ENCODE measurements around the gene CASP8. TPM values are rescaled to one million over a fixed set of nuclear protein-coding genes. Genes with fewer than 3 reads are reported as not detected.
"Not testable (repeated sequence)": the region's sequence is repeated elsewhere in the genome, so short reads cannot be mapped to it uniquely, and the experiment has no call there.

Gene CASP8
- total and polyA plus RNA-seq, 5 donors from 2014 or later, result 63.8 to 254 (median 96.1) TPM

GRCh38 chr2:201235860-201236811 lies 24.2 kb upstream of the CASP8 start:
- Histone ChIP-seq H3K27ac (ENCODE audit: insufficient read depth, low read length, poor library complexity, severe bottlenecking) (peak overlapping the region; percentile 85), H3K4me1 (ENCODE audit: control insufficient read depth, insufficient read depth, low read length, poor library complexity, severe bottlenecking) (peaks cover 59% of the 10 kb centered on the region)

DNA sequence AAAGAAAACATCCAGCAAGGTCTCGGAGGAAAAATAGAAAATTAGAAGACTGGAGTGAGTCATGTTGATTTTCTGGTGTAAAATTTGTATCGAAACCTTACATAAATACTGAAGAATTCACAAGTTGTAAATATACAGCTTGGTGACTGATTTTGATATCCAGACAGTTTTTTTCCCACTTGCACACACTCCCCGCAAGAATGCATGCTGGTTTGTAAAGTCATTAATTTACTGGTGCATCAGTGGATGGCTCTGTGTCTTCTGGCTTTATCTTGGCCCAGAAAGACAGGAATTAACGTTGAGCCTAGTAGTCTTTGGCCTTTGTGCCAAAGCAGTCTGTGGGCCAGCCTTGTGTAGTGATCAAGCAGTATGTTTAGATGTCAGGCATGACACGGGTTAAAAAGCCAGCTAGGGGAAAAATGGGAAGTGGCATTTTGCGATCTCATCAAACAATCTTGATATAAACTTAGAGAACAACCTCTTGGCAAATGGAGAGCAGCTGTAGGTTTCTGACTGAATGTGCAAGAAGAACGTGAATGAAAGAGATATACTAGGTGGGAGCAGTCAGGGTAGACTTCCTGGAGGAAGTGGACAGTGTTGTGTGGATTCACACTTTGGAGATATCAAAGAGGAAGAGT lies 22.7 kb upstream of the CASP8 start:
- no peaks in the 10 kb centered on the region for H3K27me3 Mint-ChIP-seq
- peak overlapping the region; percentile 87 to 98 (median 98) for H3K27ac Mint-ChIP-seq
- peaks cover 0 to 1% (median 0%) of the 10 kb centered on the region in 7 donors for H3K9me3 Mint-ChIP-seq
- H3K36me3 ChIP-seq (ENCODE audit: control insufficient read depth, insufficient read depth, low read length), result peaks cover 24% of the 10 kb centered on the region
- H3K4me3 Mint-ChIP-seq, result peak overlapping the region in 3 of 4 donors; percentile 37 to 97 (median 38)
- H3K27ac ChIP-seq (ENCODE audit: insufficient read depth, low read length, poor library complexity, severe bottlenecking), result no peak overlapping the region
- no peak for ATAC-seq (ENCODE audit: low read depth in 2 of 2)
- no peaks in the 10 kb centered on the region for H3K9me3 ChIP-seq (ENCODE audit: control insufficient read depth in 2 of 2, low read length in 2 of 2)
- H3K4me1 ChIP-seq (ENCODE audit: control insufficient read depth, insufficient read depth, low read length, poor library complexity, severe bottlenecking), result peaks cover 49% of the 10 kb centered on the region
- peaks cover 36 to 67% (median 43%) of the 10 kb centered on the region in 4 donors for H3K4me1 Mint-ChIP-seq
- H3K27me3 ChIP-seq (ENCODE audit: control insufficient read depth, insufficient read depth, low read length), result no peaks in the 10 kb centered on the region
- DNase-seq, result no peak
- H3K4me3 ChIP-seq (ENCODE audit: low read depth, low read length), result peak overlapping the region; percentile 20
- H3K36me3 Mint-ChIP-seq, result peaks cover 44% of the 10 kb centered on the region

More at GRCh38 chr2:201235860-201236811, 24.2 kb upstream of the CASP8 start:
- ATAC-seq (ENCODE audit: low read depth in 2 of 2), result peak in 1 of 2 donors; percentile 3
- peak overlapping the region; percentile 99 for H3K4me3 ChIP-seq (ENCODE audit: low read depth, low read length)
- H3K27ac Mint-ChIP-seq, result peak overlapping the region; percentile 94 to 98 (median 98)
- peak overlapping the region; percentile 97 to 98 (median 98) for H3K4me3 Mint-ChIP-seq
- H3K36me3 ChIP-seq (ENCODE audit: control insufficient read depth, insufficient read depth, low read length), result peaks cover 21% of the 10 kb centered on the region
- no peaks in the 10 kb centered on the region for H3K27me3 ChIP-seq (ENCODE audit: control insufficient read depth, insufficient read depth, low read length)
- H3K4me1 Mint-ChIP-seq, result peaks cover 37 to 66% (median 44%) of the 10 kb centered on the region in 4 donors
- peaks cover 33% of the 10 kb centered on the region for H3K36me3 Mint-ChIP-seq
- DNase-seq, result peak; percentile 35 to 81 (median 75)
- no peaks in the 10 kb centered on the region for H3K9me3 Mint-ChIP-seq
- no peaks in the 10 kb centered on the region for H3K9me3 ChIP-seq (ENCODE audit: control insufficient read depth in 2 of 2, low read length in 2 of 2)
- no peaks in the 10 kb centered on the region for H3K27me3 Mint-ChIP-seq

GRCh38 chr2:201239167-201239935 lies 21.0 kb upstream of the CASP8 start:
- not testable (repeated sequence) for DNase-seq; H3K27me3 Mint-ChIP-seq; ATAC-seq (ENCODE audit: low read depth in 2 of 2); H3K27ac ChIP-seq (ENCODE audit: insufficient read depth, low read length, poor library complexity, severe bottlenecking); H3K9me3 Mint-ChIP-seq; H3K27me3 ChIP-seq (ENCODE audit: control insufficient read depth, insufficient read depth, low read length); H3K9me3 ChIP-seq (ENCODE audit: control insufficient read depth in 2 of 2, low read length in 2 of 2); H3K4me3 ChIP-seq (ENCODE audit: low read depth, low read length)
- Mint-ChIP-seq H3K36me3 (peaks cover 44% of the 10 kb centered on the region), H3K4me1 (peaks cover 40 to 76% (median 53%) of the 10 kb centered on the region in 4 donors), H3K27ac (peak overlapping the region; percentile 34 to 72 (median 55)), H3K4me3 (peak overlapping the region in 2 of 4 donors; percentile 48 to 61)
- Histone ChIP-seq H3K36me3 (ENCODE audit: control insufficient read depth, insufficient read depth, low read length) (peaks cover 24% of the 10 kb centered on the region), H3K4me1 (ENCODE audit: control insufficient read depth, insufficient read depth, low read length, poor library complexity, severe bottlenecking) (peaks cover 42% of the 10 kb centered on the region)

GRCh38 chr2:201242571-201243277 lies 17.6 kb upstream of the CASP8 start:
- Histone ChIP-seq H3K4me3 (ENCODE audit: low read depth, low read length) (peak overlapping the region; percentile 20), H3K27ac (ENCODE audit: insufficient read depth, low read length, poor library complexity, severe bottlenecking) (no peak overlapping the region), H3K27me3 (ENCODE audit: control insufficient read depth, insufficient read depth, low read length) (no peaks in the 10 kb centered on the region), H3K4me1 (ENCODE audit: control insufficient read depth, insufficient read depth, low read length, poor library complexity, severe bottlenecking) (peaks cover 11% of the 10 kb centered on the region), H3K36me3 (ENCODE audit: control insufficient read depth, insufficient read depth, low read length) (peaks cover 19% of the 10 kb centered on the region), H3K9me3 (ENCODE audit: control insufficient read depth in 2 of 2, low read length in 2 of 2) (no peaks in the 10 kb centered on the region)
- no peak for DNase-seq
- Mint-ChIP-seq H3K4me1 (peaks cover 31 to 79% (median 53%) of the 10 kb centered on the region in 4 donors), H3K36me3 (peaks cover 43% of the 10 kb centered on the region), H3K27me3 (no peaks in the 10 kb centered on the region), H3K9me3 (peaks cover 0 to 1% (median 0%) of the 10 kb centered on the region in 7 donors), H3K27ac (peak overlapping the region in 2 of 3 donors; percentile 17 to 35), H3K4me3 (no peak overlapping the region)
- no peak for ATAC-seq (ENCODE audit: low read depth in 2 of 2)

GRCh38 chr2:201244829-201245228 lies 15.5 kb upstream of the CASP8 start:
- ATAC-seq (ENCODE audit: low read depth in 2 of 2), result no peak
- peaks cover 0 to 1% (median 0%) of the 10 kb centered on the region in 7 donors for H3K9me3 Mint-ChIP-seq
- H3K36me3 ChIP-seq (ENCODE audit: control insufficient read depth, insufficient read depth, low read length), result peaks cover 14% of the 10 kb centered on the region
- H3K4me1 Mint-ChIP-seq, result peaks cover 42 to 90% (median 61%) of the 10 kb centered on the region in 4 donors
- H3K27ac Mint-ChIP-seq, result peak overlapping the region in 2 of 3 donors; percentile 35 to 83
- H3K4me3 Mint-ChIP-seq, result no peak overlapping the region
- H3K27me3 ChIP-seq (ENCODE audit: control insufficient read depth, insufficient read depth, low read length), result no peaks in the 10 kb centered on the region
- no peaks in the 10 kb centered on the region for H3K9me3 ChIP-seq (ENCODE audit: control insufficient read depth in 2 of 2, low read length in 2 of 2)
- H3K27ac ChIP-seq (ENCODE audit: insufficient read depth, low read length, poor library complexity, severe bottlenecking), result no peak overlapping the region
- no peak for DNase-seq
- peaks cover 13% of the 10 kb centered on the region for H3K4me1 ChIP-seq (ENCODE audit: control insufficient read depth, insufficient read depth, low read length, poor library complexity, severe bottlenecking)
- no peak overlapping the region for H3K4me3 ChIP-seq (ENCODE audit: low read depth, low read length)
- peaks cover 41% of the 10 kb centered on the region for H3K36me3 Mint-ChIP-seq
- H3K27me3 Mint-ChIP-seq, result no peaks in the 10 kb centered on the region

DNA sequence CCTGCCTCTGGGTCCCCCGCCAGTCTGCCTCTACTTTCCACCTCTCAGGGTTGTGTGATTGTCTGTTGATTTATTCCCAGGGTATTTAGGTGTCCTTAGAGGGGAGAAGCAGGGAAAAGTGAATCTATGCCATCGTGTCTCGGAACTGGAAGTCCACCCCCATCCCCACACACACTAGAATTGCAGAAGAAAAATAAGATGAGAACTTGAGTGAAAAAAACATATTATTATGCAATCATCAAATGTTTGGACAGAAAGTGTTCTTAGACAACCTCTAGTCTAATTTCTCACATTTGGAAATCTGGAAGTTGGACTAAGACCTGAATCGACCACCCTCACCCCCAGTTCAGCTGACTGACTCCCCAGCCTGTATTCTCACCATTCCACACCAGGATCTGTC lies 14.1 kb upstream of the CASP8 start:
- no peaks in the 10 kb centered on the region for H3K27me3 Mint-ChIP-seq
- Histone ChIP-seq H3K27me3 (ENCODE audit: control insufficient read depth, insufficient read depth, low read length) (no peaks in the 10 kb centered on the region), H3K4me3 (ENCODE audit: low read depth, low read length) (no peak overlapping the region), H3K27ac (ENCODE audit: insufficient read depth, low read length, poor library complexity, severe bottlenecking) (peak overlapping the region; percentile 15), H3K36me3 (ENCODE audit: control insufficient read depth, insufficient read depth, low read length) (peaks cover 2% of the 10 kb centered on the region), H3K9me3 (ENCODE audit: control insufficient read depth in 2 of 2, low read length in 2 of 2) (no peaks in the 10 kb centered on the region), H3K4me1 (ENCODE audit: control insufficient read depth, insufficient read depth, low read length, poor library complexity, severe bottlenecking) (peaks cover 13% of the 10 kb centered on the region)
- H3K4me1 Mint-ChIP-seq, result peaks cover 36 to 90% (median 63%) of the 10 kb centered on the region in 4 donors
- H3K27ac Mint-ChIP-seq, result peak overlapping the region in 2 of 3 donors; percentile 51 to 73
- peaks cover 39% of the 10 kb centered on the region for H3K36me3 Mint-ChIP-seq
- ATAC-seq (ENCODE audit: low read depth in 2 of 2) (no peak), DNase-seq (no peak)
- H3K9me3 Mint-ChIP-seq, result peaks cover 0 to 2% (median 0%) of the 10 kb centered on the region in 7 donors
- H3K4me3 Mint-ChIP-seq, result peak overlapping the region in 1 of 4 donors; percentile 28
